NT2/D1 (cell line): ENCODE data around the gene CLP1.

Source experiments
- DNase-seq: peaks from one replicate; pipeline ENCODE4 v3.0.0-alpha.2; 2011; ENCODE audit warnings: low read depth, low spot score
- H3K27me3 ChIP-seq: 2 replicates; pipeline ENCODE4 v1.6.0; 2011; ENCODE audit warnings: mild to moderate bottlenecking; ENCODE audit not compliant: insufficient read length, insufficient read depth
- H3K36me3 ChIP-seq: 2 replicates; pipeline ENCODE4 v1.6.1; 2011; ENCODE audit warnings: mild to moderate bottlenecking, low read length, mixed read lengths; ENCODE audit not compliant: insufficient read depth, insufficient read length
- H3K4me1 ChIP-seq: 2 replicates; pipeline ENCODE4 v1.5.1; 2011; ENCODE audit not compliant: insufficient read depth, insufficient read length
- H3K4me3 ChIP-seq: 2 replicates; pipeline ENCODE4 v1.5.1; 2011; ENCODE audit warnings: low read depth; ENCODE audit not compliant: insufficient read length
- H3K9ac ChIP-seq: 2 replicates; pipeline ENCODE4 v1.6.0; 2011; ENCODE audit warnings: low read depth; ENCODE audit not compliant: insufficient read length
- H3K9me3 ChIP-seq: 2 replicates; pipeline ENCODE4 v1.5.1; 2011; ENCODE audit warnings: mild to moderate bottlenecking, low read length; ENCODE audit not compliant: insufficient read depth
- SUZ12 ChIP-seq: IDR thresholded peaks from 2 replicates; pipeline ENCODE4 v1.6.1; 2011; ENCODE audit not compliant: insufficient read length, insufficient read depth; ENCODE audit errors: extremely low read depth
- YY1 ChIP-seq: IDR thresholded peaks from 2 replicates; pipeline ENCODE4 v1.6.1; 2011; ENCODE audit not compliant: insufficient read length, insufficient read depth
- ZNF274 ChIP-seq: IDR thresholded peaks from 2 replicates; pipeline ENCODE4 v1.6.1; 2011; ENCODE audit warnings: mild to moderate bottlenecking, low read depth, low read length

Gene CLP1

GRCh38 chr11:57641011-57641807 lies 16.4 kb upstream of the CLP1 start:
- TF ChIP-seq SUZ12 (no peak), ZNF274 (no peak), YY1 (no peak)
- no peak for DNase-seq
- H3K4me3 ChIP-seq, result peak overlapping the region; percentile 92

DNA sequence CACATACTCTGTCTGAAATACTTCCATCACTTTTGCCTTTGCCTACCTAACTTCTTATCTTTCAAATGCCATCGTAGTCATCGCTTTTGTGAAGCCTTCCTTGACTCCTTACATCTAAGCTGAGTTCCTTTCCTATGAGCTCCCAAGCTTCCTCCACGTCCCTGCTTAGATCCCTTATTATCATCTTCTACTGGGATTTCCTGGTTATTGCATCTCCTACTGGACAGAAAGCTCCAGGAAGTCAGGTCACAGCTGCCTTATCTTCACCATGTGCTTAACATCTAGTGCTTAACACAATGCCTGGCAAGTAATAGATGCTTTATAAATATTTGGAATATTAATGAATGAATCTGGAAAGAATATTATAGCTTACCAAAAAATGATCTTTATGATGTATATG lies 13.8 kb upstream of the CLP1 start:
- no peak for DNase-seq

More at GRCh38 chr11:57641011-57641807, 16.4 kb upstream of the CLP1 start:
- H3K4me1 ChIP-seq, result peaks cover 16% of the 10 kb centered on the region
- peaks cover 51% of the 10 kb centered on the region for H3K36me3 ChIP-seq
- H3K9me3 ChIP-seq, result no peaks in the 10 kb centered on the region
- H3K27me3 ChIP-seq, result no peaks in the 10 kb centered on the region
- H3K9ac ChIP-seq, result peak overlapping the region; percentile 93

GRCh38 chr11:57644748-57645688 lies 12.5 kb upstream of the CLP1 start:
- peaks cover 53% of the 10 kb centered on the region for H3K36me3 ChIP-seq
- peak; percentile 72 for DNase-seq
- H3K4me3 ChIP-seq, result no peak overlapping the region
- TF ChIP-seq YY1 (no peak), ZNF274 (no peak)
- H3K9ac ChIP-seq, result peak overlapping the region; percentile 18
- no peaks in the 10 kb centered on the region for H3K27me3 ChIP-seq
- H3K4me1 ChIP-seq, result peaks cover 33% of the 10 kb centered on the region
- no peaks in the 10 kb centered on the region for H3K9me3 ChIP-seq

More for the DNA sequence above, 13.8 kb upstream of the CLP1 start:
- H3K4me3 ChIP-seq, result no peak overlapping the region
- H3K36me3 ChIP-seq, result peaks cover 59% of the 10 kb centered on the region
- peaks cover 30% of the 10 kb centered on the region for H3K4me1 ChIP-seq
- H3K27me3 ChIP-seq, result no peaks in the 10 kb centered on the region
- no peaks in the 10 kb centered on the region for H3K9me3 ChIP-seq
- no peak for TF ChIP-seq SUZ12
- no peak for TF ChIP-seq YY1
- no peak for TF ChIP-seq ZNF274
- H3K9ac ChIP-seq, result no peak overlapping the region

DNA sequence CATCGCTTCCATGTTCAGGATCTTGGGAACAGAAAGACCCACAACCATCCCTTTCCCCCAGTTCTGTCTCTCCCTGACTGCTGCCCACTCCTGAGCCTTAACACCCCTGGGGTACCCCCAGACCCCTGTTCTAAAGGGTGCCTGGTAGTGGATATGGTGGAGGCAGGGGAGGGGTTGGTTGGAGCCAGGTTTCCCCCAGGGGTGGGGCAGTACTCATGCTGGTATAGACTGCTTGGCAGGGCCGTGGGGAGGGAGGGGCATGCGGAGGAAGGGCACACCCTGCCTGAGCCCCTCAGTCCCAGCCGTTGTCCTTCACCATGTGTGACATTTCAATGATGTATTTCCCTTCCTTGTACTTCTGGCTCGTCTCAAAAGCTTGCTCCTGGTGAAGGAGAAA lies 11.9 kb upstream of the CLP1 start:
- H3K9ac ChIP-seq, result peak overlapping the region; percentile 18
- H3K4me1 ChIP-seq, result peaks cover 35% of the 10 kb centered on the region
- no peaks in the 10 kb centered on the region for H3K27me3 ChIP-seq
- no peak overlapping the region for H3K4me3 ChIP-seq
- peaks cover 47% of the 10 kb centered on the region for H3K36me3 ChIP-seq
- TF ChIP-seq ZNF274 (no peak), SUZ12 (no peak), YY1 (no peak)
- no peak for DNase-seq
- no peaks in the 10 kb centered on the region for H3K9me3 ChIP-seq

DNA sequence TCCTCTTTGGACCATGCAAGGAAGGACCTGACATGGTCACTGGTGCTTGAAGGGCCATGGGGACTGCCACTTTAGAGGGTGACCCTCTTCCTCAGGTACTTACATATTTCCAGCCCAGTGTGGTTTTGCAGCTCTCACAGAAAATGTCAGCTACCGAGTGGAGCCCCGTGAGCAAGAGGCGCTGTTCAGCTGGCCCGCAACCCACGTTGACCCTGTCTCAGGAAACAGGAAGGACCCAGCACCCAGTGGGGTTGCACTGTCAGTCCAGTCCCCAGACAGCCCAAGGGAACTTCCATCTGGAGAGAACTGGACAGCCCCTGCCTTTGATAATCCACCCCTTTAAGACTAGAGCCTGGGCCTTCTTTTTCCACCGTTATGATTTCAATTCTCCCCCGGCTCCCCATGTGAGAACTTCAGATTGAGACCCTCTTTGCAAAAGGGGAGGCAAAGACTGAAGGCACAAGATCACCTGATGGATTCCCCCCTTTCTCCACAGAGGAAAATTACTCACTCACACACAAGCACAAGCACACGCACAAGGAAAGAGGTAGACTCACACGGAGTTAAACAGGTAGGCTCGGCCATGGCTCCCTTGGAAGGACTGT lies 11.3 kb upstream of the CLP1 start:
- H3K36me3 ChIP-seq, result peaks cover 41% of the 10 kb centered on the region
- H3K4me3 ChIP-seq, result no peak overlapping the region
- peaks cover 32% of the 10 kb centered on the region for H3K4me1 ChIP-seq
- no peak for TF ChIP-seq ZNF274
- no peak for TF ChIP-seq SUZ12
- no peak for TF ChIP-seq YY1
- peak overlapping the region; percentile 18 for H3K9ac ChIP-seq
- H3K9me3 ChIP-seq, result no peaks in the 10 kb centered on the region
- DNase-seq, result no peak
- H3K27me3 ChIP-seq, result no peaks in the 10 kb centered on the region

- Histone ChIP-seq H3K36me3 (peaks cover 35% of the 10 kb centered on the region), H3K27me3 (no peaks in the 10 kb centered on the region), H3K9me3 (no peaks in the 10 kb centered on the region), H3K4me3 (no peak overlapping the region), H3K4me1 (peaks cover 31% of the 10 kb centered on the region), H3K9ac (peak overlapping the region; percentile 67)
- DNase-seq, result no peak
- TF ChIP-seq YY1 (no peak), ZNF274 (no peak)
Observed at GRCh38 chr11:57646799-57647303, 10.7 kb upstream of the CLP1 start.

DNA sequence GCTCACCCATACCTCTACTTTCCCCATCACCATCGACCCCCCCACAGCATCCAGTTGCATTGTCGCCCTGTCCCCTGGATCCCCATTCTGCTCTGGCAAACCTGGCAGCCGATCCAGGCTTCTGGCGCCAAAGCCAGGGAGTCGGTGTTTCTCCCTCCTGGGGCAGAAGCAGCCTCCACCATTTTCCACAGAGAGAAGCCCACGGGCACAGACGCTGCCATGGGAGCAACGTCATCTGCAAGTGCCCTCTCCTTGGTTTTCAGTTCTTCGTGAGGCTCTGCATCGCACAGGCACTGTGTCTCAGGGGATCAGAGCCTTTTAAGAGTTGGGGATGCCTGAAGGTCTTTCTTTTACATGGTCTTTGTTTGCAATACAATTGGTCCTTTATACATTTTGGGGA lies 10.2 kb upstream of the CLP1 start:
- H3K36me3 ChIP-seq, result peaks cover 32% of the 10 kb centered on the region
- H3K27me3 ChIP-seq, result no peaks in the 10 kb centered on the region
- peaks cover 31% of the 10 kb centered on the region for H3K4me1 ChIP-seq
- DNase-seq, result no peak
- TF ChIP-seq SUZ12 (no peak), ZNF274 (no peak), YY1 (no peak)
- no peaks in the 10 kb centered on the region for H3K9me3 ChIP-seq
- H3K4me3 ChIP-seq, result no peak overlapping the region
- peak overlapping the region; percentile 67 for H3K9ac ChIP-seq
